Astrocyte (in vitro differentiated cells and primary cell): Measurements from ENCODE around the gene ORC6. TPM values are rescaled to one million over a fixed set of nuclear protein-coding genes. Genes with fewer than 3 reads are reported as not detected.

Experiments used
- DNase-seq: peaks from one replicate; pipeline ENCODE4 v3.0.0-alpha.2; 2010; ENCODE audit warnings: low read depth
- FAIRE-seq: peaks from 2 replicates; lab custom pipeline; 2011; peaks lifted over from hg19 to GRCh38; lab: Jason Lieb, UNC
- H2AFZ ChIP-seq: 2 replicates; pipeline ENCODE4 v1.6.0; 2012; ENCODE audit warnings: low read depth, low read length, inconsistent platforms
- H3K27ac ChIP-seq: 2 replicates; pipeline ENCODE4 v1.5.1; 2011; ENCODE audit warnings: low read depth, low read length, inconsistent platforms
- H3K27me3 ChIP-seq: 2 replicates; pipeline ENCODE4 v1.6.0; 2011; ENCODE audit warnings: low read length, inconsistent platforms; ENCODE audit not compliant: insufficient read depth
- H3K36me3 ChIP-seq: 2 replicates; pipeline ENCODE4 v1.5.1; 2011; ENCODE audit warnings: low read length, inconsistent platforms; ENCODE audit not compliant: insufficient read depth
- H3K4me1 ChIP-seq: 2 replicates; pipeline ENCODE4 v1.5.1; 2011; ENCODE audit warnings: low read length, inconsistent platforms; ENCODE audit not compliant: insufficient read depth
- H3K4me2 ChIP-seq: 2 replicates; pipeline ENCODE4 v1.6.0; 2012; ENCODE audit warnings: low read length, inconsistent platforms
- H3K4me3 ChIP-seq: 2 replicates; pipeline ENCODE4 v1.5.1; 2011; ENCODE audit warnings: low read depth, mild to moderate bottlenecking, low read length, inconsistent platforms; ENCODE audit not compliant: insufficient read depth
- H3K79me2 ChIP-seq: 2 replicates; pipeline ENCODE4 v1.6.0; 2012; ENCODE audit warnings: mild to moderate bottlenecking, low read length, inconsistent platforms; ENCODE audit not compliant: insufficient read depth
- H3K9ac ChIP-seq: 2 replicates; pipeline ENCODE4 v1.6.0; 2012; ENCODE audit warnings: mild to moderate bottlenecking, low read length, inconsistent platforms
- H3K9me3 ChIP-seq: 2 replicates; pipeline ENCODE4 v1.5.1; 2012; ENCODE audit warnings: low read depth, mild to moderate bottlenecking, low read length, inconsistent platforms; ENCODE audit not compliant: insufficient read depth
- H4K20me1 ChIP-seq: 2 replicates; pipeline ENCODE4 v1.6.0; 2012; ENCODE audit warnings: low read length, inconsistent platforms; ENCODE audit not compliant: insufficient read depth
- H3K27ac Mint-ChIP-seq: one replicate; pipeline ENCODE4 v1.8.0; 2021; ENCODE audit warnings: mild to moderate bottlenecking, mixed read lengths; ENCODE audit not compliant: unreplicated experiment
- H3K27me3 Mint-ChIP-seq: one replicate; pipeline ENCODE4 v1.8.0; 2021; ENCODE audit warnings: low read depth, mixed read lengths; ENCODE audit not compliant: unreplicated experiment
- H3K36me3 Mint-ChIP-seq: one replicate; pipeline ENCODE4 v1.8.0; 2021; ENCODE audit warnings: low read depth, mixed read lengths; ENCODE audit not compliant: unreplicated experiment
- H3K4me1 Mint-ChIP-seq: one replicate; pipeline ENCODE4 v1.8.0; 2021; ENCODE audit warnings: low read depth, mixed read lengths; ENCODE audit not compliant: unreplicated experiment
- H3K4me3 Mint-ChIP-seq: one replicate; pipeline ENCODE4 v1.8.0; 2021; ENCODE audit warnings: mild to moderate bottlenecking, moderate library complexity, mixed read lengths; ENCODE audit not compliant: unreplicated experiment
- H3K9me3 Mint-ChIP-seq: one replicate; pipeline ENCODE4 v1.8.0; 2021; ENCODE audit warnings: mild to moderate bottlenecking, mixed read lengths; ENCODE audit not compliant: unreplicated experiment
- CTCF ChIP-seq: IDR thresholded peaks from 2 replicates; pipeline ENCODE4 v1.5.1; 2011; ENCODE audit warnings: low read depth, mild to moderate bottlenecking, inconsistent platforms, low read length, moderate library complexity; ENCODE audit not compliant: insufficient read depth
- EZH2 ChIP-seq: IDR thresholded peaks from 2 replicates; pipeline ENCODE4 v1.6.1; 2012; ENCODE audit warnings: mild to moderate bottlenecking, low read length, inconsistent platforms; ENCODE audit not compliant: insufficient read depth
- total RNA-seq: library from RNA; stranded (reverse); gene quantifications from 2 replicates; pipeline ENCODE4 v1.2.1, GENCODE V29; 2021

The ORC6 gene
- total RNA-seq, 1 donor from 2014 or later: 16.9 TPM

GRCh38 chr16:46731691-46732555 is 42.5 kb downstream of the ORC6 start:
- FAIRE-seq (no peak), DNase-seq (no peak)
- Mint-ChIP-seq H3K9me3 (no peaks in the 10 kb centered on the region), H3K27ac (no peak overlapping the region), H3K36me3 (peaks cover 2% of the 10 kb centered on the region), H3K4me1 (peaks cover 4% of the 10 kb centered on the region), H3K27me3 (peaks cover 17% of the 10 kb centered on the region), H3K4me3 (no peak overlapping the region)
- no peak overlapping the region for H3K4me3 ChIP-seq
- H4K20me1 ChIP-seq: no peaks in the 10 kb centered on the region
- H3K4me1 ChIP-seq: no peaks in the 10 kb centered on the region
- no peaks in the 10 kb centered on the region for H3K79me2 ChIP-seq
- H3K4me2 ChIP-seq: no peak overlapping the region
- TF ChIP-seq EZH2 (no peak), CTCF (no peak)
- no peaks in the 10 kb centered on the region for H3K36me3 ChIP-seq
- H2AFZ ChIP-seq: no peak overlapping the region
- no peak overlapping the region for H3K9ac ChIP-seq
- no peaks in the 10 kb centered on the region for H3K27me3 ChIP-seq
- no peak overlapping the region for H3K27ac ChIP-seq
- H3K9me3 ChIP-seq: no peaks in the 10 kb centered on the region

- Histone ChIP-seq H3K4me3 (no peak overlapping the region), H3K36me3 (no peaks in the 10 kb centered on the region), H3K4me1 (no peaks in the 10 kb centered on the region), H2AFZ (no peak overlapping the region), H3K27me3 (no peaks in the 10 kb centered on the region), H4K20me1 (no peaks in the 10 kb centered on the region), H3K27ac (no peak overlapping the region), H3K9me3 (no peaks in the 10 kb centered on the region), H3K9ac (no peak overlapping the region), H3K4me2 (no peak overlapping the region), H3K79me2 (no peaks in the 10 kb centered on the region)
- no peak for TF ChIP-seq CTCF
- no peak for TF ChIP-seq EZH2
- Mint-ChIP-seq H3K27me3 (peaks cover 17% of the 10 kb centered on the region), H3K4me3 (no peak overlapping the region), H3K4me1 (peaks cover 2% of the 10 kb centered on the region), H3K36me3 (peaks cover 2% of the 10 kb centered on the region), H3K27ac (no peak overlapping the region), H3K9me3 (no peaks in the 10 kb centered on the region)
- FAIRE-seq: no peak
- no peak for DNase-seq
These were observed 43.1 kb downstream of the ORC6 start for GRCh38 chr16:46732561-46732960.

DNA sequence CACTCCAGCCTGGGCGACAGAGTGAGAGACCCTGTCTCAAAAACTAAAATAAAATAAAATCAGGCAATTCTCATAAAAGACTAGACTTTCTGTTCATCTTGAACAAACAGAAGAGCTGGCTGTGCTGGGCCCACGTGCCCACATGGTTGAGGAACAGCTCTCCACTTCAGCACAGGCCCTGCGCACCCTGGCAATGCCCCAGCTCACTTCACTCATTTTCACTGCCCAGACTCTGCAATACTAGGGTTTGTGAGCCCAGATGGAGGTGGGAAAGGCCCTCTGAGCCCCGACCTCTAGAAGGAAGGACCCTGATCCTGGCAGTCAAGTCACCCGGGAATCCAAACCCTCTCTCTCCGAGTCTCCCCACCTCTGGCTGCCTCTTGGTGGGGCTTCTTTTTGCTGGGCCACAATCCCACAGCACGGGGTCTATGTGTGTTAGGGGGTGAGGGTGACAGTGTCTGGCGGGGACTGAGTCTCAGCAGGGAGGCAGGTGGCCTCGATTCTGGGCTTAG is 43.9 kb downstream of the ORC6 start:
- H3K9me3 ChIP-seq: no peaks in the 10 kb centered on the region
- no peak overlapping the region for H3K4me2 ChIP-seq
- H3K4me3 ChIP-seq: no peak overlapping the region
- H3K36me3 ChIP-seq: no peaks in the 10 kb centered on the region
- DNase-seq (no peak), FAIRE-seq (no peak)
- no peak for TF ChIP-seq EZH2
- TF ChIP-seq CTCF: no peak
- H3K79me2 ChIP-seq: no peaks in the 10 kb centered on the region
- Mint-ChIP-seq H3K36me3 (peaks cover 2% of the 10 kb centered on the region), H3K27me3 (peaks cover 17% of the 10 kb centered on the region), H3K4me1 (peaks cover 2% of the 10 kb centered on the region), H3K27ac (no peak overlapping the region), H3K4me3 (no peak overlapping the region), H3K9me3 (no peaks in the 10 kb centered on the region)
- no peak overlapping the region for H3K27ac ChIP-seq
- H2AFZ ChIP-seq: no peak overlapping the region
- no peak overlapping the region for H3K9ac ChIP-seq
- H3K27me3 ChIP-seq: no peaks in the 10 kb centered on the region
- no peaks in the 10 kb centered on the region for H4K20me1 ChIP-seq
- H3K4me1 ChIP-seq: no peaks in the 10 kb centered on the region
